Stimulated activated naive CD4-positive, alpha-beta T cell treated with Interleukin-2 at 50 U/mL for 16 hours (primary cell): ENCODE data around the gene FBXL17.

ENCODE experiments used
- DNase-seq: peaks from one replicate; lab custom pipeline; 2025; lab: John Stamatoyannopoulos, UW

The FBXL17 gene

DNA sequence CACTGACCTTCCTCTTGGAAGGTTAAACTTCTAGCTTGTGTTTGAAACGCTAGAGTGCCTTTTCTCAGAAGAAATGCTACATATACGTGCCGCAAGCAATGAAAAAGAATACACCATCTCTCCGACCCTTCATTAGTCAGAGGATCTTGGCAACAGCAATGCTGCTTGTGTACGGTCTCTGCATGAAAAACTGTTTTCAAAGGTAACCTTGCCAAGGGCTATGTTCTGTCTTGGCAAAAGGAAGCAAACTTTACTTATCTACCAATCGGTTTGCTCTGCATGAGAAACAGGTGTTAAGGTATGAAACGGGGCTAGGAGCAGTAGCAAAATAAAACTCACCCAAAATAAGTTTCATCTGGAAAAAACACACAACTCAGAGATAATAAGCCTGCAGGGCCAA is 297.8 kb downstream of the FBXL17 start:
- DNase-seq, result no peak

DNA sequence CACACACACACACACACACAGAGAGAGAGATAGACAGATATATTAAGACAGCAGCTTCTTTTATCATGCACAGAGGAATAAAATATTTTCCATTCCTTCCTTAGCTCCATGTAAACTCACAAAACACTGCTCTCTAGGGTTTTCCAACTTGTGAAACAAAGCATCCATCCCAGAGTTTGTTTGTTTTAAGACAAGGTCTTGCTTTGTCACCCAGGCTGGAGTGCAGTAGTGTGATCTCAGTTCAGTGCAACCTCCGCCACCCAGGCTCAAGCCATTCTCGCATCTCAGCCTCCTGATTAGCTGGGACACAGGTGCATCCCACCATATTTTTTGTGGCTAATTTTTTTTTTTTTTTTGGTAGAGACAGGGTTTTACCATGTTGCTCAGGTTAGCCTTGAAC is 298.7 kb downstream of the FBXL17 start:
- no peak for DNase-seq

DNA sequence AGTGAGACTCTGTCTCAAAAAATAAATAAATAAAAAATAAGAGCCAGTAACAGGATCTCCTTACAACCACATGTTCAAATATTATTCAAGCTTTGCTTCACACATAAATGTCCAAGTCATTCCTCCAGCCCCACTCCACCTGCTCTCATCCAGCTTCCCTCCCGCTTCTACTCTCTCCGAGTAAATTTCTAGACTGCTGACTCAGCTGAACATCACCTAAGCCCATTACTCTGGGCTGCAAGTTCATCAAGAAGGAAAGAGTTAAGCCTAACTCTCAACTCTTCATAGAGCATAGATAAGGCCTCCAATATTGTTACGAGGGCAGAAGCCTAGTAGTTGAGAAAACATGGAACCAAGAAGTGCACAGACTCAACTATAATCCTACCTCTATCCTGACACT is 300.2 kb downstream of the FBXL17 start:
- no peak for DNase-seq

DNA sequence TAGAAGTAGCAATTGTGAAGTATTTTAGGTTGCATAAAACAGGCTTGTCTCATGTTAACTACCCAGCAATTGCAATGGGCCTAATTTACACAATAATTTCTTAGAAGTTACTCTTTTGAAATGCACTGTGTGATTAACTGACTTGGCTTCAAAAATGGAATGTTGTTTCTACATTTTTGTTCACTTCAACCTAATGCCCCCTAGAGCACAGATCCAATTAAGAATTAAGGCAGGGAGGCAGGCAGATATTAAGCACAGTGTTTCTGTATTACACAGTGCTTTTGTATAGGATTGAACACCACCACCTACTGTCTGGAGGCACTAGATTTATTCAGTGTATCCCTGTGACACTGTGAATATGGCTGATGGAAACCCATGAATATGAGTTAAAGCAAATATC is 302.1 kb downstream of the FBXL17 start:
- DNase-seq, result no peak

DNA sequence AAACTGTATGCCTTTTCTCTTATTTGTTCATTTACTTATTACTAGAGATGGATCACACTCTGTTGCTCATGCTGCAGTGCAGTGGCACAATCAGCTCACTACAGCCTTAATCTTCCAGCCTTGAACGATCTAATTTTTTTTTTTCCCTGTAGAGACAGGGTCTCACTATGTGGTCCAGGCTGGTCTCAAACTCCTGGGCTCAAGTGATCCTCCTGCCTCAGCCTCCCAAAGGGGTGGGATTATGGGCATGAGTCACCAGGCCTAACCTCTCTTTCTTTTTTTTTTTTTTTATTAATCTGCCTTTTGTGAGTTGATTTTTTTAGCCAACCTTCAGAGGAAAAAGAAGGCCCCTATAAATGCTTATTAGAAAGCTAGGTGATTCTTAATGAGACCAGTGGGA is 303.0 kb downstream of the FBXL17 start:
- no peak for DNase-seq

DNA sequence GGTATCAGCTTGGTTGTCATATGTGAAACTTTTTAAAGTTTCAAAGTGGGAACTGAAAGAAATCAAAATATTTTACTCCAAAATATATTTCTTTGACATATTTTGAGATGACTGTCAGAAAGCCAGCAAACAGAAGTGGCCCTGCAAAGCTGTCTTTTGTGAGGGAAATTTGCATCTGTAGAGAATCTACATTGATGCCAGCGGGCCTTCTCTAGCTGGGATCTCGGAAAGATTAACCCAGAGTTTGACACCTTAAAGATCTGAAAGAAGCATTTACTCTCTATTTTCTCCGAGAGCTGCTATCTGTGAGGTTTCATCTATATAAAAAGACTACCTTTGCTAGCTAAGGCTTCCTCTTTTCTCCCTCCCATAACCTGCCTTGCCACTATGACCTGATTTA is 303.6 kb downstream of the FBXL17 start:
- DNase-seq, result no peak

DNA sequence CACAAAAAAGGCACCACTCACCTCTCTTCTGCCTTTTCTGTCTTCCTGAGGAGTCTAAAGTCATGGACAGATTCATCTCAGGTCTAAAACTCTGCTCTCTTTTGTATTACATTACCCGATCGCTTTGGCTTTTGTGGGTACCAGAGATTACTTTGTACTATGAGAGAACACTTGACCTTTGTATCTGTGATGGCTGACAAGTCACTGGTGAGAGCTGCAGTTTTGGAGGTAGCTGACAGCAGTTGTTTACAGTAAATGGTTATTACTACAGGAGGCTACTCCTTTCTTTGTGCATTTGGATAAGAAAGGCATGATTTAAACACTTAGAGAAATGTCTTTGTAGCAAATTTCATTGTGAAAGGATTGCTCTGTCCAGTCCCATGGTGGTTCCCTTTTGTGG is 307.3 kb downstream of the FBXL17 start:
- no peak for DNase-seq

DNA sequence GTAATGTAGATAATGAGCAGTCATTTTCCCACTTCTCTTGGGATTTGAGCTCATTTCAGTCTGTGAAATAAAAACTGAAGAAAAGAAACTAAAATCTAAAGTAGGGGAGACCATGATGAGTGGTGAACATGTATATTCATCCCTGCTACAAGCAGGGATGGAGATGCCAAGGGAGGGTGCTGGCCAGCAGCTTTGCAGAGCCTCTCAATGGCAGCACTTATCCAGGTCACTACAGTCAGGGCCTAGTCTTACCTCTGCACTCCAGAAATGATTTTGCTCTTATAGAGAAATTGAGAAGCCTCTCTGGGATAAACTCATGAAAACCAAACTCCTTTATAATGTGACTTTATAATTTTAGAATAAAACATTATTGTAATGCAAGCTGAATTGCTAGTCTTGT is 317.6 kb downstream of the FBXL17 start:
- no peak for DNase-seq

DNA sequence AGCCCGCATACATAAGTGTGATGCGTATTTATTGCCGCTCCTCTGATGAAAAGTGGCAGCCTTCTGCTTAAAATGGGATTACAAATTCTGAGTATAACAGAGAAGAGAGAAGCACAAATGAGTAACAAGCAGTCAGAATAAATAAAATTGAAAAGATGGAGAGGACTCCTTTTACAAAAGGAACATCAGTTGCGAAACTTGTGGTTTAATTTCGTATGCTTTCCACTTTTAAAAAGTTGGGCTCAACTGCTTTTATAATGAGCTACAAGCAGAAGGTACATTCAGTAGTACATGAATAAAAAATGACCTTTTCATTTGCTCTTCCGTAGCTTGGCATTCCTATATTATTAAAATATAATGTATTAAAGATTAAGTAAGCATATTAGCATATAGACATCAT is 320.0 kb downstream of the FBXL17 start:
- DNase-seq, result no peak

DNA sequence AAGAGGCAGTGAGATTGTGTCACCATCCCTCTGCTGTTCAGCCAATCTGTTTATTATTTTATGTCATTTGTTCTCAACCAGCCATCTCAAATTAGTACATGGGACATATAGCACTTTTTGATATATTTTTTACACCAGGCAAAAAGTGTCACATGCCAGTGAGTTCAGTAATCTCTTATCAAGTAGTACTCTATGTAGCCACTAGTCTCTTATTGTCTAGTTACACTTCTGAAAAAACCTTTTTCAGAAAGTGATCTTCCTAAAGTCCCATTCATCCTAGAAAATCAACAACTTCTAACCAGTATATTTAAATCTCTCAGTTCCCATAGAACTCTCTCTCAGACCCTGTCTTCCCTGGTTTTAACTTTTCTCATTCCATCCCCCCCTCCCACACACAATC is 321.6 kb downstream of the FBXL17 start:
- no peak for DNase-seq

DNA sequence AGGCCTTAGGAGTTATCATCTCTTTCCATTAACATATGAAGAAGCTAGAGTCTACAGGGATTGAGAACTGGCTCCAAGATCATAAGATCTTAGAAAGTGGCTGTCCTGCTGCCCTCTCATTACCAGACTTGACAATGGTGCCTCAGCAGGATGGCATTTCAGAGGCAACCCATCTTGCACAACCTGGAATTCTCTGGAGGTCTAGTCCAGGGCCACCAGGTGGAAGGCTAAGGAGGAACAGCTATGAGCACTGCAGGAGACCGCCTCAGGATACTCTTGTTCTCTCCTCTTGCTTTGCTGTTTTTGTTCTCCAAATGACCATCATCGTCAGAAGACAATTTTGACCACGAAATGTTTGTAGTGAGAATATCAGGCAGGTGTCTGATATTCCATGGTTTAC is 322.6 kb downstream of the FBXL17 start:
- DNase-seq, result no peak

DNA sequence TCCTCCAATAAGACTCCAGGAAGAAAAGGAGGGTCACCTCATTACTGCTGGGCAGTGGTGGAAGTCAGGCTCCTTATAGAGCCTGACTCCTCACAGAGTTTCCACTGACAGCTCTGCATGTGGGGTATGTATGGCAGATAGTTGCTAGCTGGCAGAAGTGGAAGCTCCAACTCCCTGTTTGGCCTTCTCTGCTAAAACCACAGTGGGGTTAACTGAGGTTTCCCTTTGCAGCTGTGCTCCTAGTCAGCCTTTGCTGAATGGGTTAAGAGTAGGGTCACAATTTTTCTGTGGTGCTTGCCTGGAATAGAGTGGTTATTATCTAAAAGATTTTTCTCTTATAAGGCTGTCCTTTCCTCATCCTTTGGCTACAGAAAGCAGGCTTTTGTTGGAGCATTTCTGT is 327.5 kb downstream of the FBXL17 start:
- no peak for DNase-seq

DNA sequence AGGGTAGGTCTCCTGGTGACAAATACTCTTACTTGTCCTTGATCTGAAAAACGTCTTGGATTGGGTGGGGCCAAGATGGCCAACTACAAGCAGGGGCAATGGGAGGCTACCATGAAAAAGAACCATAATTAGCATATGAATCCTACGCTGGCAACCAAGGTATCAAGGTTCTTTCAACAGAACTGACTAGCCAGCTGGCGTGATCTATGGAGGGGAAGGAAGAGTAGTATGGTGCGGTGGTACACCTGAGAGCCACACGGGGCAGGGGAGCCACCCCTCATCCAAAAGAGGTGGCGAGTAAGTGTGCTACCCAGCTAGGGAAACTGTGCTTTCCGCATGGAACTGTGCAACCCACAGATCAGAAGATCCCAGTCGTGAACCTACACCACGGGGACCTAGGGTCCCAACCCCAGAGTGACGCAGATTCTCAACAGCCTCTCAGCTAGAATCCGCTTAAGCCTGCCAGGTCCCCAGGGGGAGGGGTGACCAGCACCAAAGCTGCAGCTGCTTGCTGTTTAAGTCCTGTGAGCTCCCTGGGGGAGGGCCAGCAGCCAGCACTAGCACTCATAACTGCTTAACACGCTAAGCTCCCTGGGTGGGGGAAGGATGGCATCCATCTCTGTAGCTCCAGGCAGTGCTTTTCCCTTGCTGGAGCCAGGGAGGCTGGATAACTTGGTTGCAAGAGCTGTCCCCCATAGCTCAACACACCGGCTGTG is 334.8 kb downstream of the FBXL17 start:
- DNase-seq, result no peak

DNA sequence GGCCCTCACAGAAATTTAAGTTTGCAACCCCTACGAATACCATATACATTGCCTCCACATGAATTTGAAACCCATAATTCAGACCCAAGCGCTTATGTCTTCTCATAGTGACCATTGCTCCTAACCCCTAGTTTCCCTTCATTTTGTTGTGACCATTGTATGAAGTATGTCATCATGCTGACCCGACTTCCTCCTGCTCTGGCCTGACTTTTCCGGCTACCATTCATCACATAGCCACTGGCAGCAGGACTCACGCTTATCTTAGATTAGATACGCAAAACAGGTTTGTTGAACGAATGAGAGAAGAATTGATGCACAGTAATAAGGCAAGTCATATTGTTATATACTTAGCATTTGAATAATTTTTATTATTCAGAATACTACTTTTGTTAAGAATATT is 345.4 kb downstream of the FBXL17 start:
- DNase-seq, result no peak

DNA sequence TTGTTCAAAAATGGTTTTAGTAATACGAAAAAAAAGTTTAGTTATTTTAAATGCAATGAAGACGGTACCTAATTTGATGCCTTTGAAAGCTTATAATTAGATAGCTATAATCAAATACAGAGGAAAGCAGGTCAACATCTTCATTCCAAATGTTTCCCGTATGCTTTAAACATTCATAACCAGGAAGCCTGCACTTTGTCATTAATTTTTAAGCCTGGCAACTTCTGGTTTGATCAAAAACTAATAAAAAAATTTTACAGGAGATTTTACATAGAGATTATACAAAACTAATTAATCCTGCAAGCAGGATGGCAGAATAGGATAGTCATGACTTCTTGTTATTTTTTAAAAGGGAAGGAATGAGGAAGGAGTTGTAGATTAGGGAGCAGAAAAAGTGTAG is 353.0 kb downstream of the FBXL17 start:
- no peak for DNase-seq

DNA sequence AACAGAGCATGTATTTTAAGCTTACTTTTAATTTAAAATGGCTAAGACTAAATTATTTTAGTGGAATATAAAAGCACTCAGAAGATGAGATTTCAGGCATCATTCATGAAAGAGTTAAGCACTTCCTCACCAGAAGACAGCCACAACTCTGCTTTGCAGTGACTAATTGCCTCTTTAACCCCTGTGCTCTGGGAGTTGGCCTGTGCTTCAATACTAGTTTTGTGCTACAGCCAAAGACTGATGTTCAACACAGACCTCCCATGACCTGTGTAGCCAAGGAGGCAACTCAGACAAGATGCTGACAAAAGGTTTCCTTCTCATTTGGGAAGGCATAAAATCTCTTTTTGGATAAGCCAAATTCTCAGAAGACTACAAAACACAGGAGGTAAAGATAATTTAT is 353.5 kb downstream of the FBXL17 start:
- no peak for DNase-seq

DNA sequence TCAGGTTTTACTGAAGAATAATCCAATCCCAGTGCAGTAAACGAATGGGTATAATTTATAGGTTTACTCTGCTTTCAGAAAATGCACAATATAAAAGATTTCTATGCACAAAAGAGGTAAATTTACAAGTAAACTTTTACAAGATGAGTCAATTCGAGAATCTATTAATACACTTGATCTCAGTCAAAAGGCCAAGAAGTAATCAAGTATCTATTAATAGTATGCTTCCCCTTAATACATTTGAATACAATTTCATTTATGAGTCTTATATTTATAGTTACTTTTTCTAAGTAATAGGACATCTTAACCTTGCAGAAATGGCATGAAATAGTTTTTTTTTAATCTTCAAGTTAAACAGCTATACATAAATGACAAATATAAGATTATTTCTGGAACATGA is 355.9 kb downstream of the FBXL17 start:
- DNase-seq, result no peak

DNA sequence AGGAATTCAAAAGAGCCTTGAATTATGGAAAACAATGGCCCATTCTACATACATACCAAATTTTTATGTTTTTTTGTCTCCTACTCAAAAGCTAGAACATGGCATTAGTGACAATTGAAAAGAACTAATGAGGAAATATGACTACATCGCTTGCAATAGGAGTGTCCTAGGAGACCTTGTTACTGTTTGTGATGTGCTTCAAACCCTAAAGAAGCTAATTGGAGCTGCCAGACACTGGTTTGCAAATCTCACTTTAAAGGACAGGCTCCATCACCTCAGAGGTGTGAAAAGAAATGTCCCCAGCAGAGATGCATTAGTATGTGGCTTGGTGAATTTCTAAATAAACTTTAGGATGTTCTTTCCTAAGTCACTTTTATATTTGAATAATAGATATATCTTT is 356.9 kb downstream of the FBXL17 start:
- DNase-seq, result no peak

DNA sequence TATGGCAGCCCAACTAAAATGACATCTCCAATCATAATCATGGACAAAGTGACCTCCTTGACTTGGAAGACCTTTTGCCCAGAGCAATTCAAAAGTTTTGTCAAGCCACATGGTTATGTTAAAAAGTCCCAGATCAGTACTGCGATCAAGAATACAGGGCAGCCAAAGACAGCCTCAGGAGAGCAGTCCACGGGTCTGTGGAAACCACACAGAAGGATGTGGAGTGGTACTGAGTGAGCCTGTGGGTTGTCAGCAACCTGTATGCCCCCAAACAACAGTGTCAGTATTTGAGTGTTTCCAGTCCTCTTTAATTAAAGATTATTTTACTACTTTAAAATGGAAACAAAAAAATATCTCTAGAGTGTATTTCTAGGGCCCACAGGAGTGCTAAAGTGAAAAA is 365.8 kb downstream of the FBXL17 start:
- DNase-seq, result no peak

DNA sequence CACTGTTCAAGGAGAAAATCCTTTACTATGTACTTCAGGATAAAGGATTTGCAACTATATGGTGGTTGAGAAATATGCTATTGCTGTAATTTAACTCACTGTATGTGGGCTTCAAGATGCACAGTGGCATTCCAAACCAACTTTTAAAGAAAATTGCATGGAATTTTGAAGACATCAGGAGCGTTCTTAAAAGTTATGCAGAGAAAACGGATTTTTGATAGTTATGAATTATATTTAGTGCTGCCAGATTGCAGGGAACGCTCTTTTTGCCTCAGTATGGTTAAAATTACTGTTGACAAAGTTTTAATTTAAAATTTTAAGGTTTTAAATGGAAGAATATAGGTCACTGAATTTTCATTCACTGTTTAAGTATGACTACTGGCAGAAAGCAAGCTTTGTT is 375.1 kb downstream of the FBXL17 start:
- DNase-seq, result no peak

DNA sequence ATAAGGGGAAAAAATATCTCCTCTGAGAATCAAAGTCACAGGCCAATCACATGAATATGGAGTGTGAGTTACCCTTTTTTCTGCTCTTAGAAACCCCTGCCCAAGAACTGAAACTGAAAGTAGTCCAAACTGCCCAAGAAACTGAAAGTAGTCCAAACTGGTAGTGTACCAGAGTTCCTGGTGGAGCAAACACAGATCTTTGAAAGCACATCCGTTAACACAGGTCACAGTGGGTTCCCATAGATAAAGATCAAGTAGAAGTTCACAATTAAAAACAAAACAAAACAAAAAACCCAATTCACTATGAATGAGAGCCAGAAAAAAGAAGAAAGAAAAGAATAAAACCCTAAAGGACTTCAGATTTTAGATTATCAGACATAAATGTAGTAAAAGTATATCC is 378.7 kb downstream of the FBXL17 start:
- DNase-seq, result no peak

DNA sequence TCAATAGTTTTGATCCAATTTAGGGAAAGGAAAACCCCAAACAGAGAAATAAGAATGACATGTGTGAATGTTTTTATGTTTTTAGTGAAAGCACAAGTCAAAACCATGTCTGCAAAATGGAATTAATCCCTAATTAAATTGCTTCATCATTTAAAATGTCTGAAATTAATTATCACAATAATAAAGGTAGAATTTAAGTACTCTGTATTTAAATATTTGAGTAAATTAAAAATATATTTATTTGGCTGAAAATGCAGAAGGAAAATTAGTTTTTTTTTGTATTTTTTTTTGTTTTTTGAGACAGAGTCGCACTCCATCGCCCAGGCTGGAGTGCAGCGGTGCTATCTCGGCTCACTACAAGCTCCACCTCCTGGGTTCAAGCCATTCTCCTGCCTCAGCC is 380.7 kb downstream of the FBXL17 start:
- no peak for DNase-seq

DNA sequence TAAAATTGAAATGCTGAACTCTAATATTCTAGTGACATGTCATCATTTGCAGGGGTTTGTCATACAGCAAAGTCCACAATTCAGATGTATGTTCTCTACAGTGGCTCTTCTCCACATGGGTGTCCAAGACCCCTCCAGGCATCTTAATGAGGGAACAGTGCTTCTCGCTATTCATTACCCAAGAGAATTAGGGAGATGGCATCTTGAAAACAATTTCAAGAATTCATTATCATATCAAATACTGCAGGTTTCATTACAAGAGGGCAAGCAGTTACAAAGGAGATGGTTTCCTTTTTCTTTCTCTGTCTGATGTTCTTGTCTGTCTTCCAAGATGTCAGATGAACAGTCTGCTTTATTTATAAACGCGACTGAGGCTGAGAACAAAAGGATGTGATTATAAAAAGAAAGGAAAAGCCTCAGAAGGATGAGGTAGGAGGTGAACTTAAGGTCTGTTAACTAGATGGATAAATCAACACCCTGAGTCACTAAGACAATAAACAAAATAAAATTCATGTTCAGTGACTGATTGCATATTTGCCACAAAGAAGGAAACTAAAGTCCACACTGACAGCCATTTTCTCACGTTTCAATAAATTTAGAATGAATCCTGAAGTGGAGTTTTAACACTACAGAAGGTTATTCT is 384.4 kb downstream of the FBXL17 start:
- no peak for DNase-seq

DNA sequence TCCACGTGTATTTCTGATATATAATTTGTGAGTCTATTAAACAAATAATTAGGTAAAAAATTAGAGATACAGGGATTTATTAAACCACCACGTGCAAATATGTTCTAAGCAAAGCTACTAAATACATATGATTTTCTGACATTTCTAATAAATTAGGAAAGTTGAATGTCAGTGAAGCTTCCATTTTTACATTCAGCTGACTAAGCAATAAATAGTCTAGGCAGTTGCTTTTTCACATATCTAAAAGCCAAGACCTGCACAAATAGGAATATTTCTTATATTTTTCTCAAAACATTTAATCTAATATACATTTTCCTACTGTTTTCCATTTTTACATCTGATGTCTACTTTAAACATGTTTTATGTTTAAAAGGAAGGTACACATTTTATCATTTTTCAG is 388.6 kb downstream of the FBXL17 start:
- DNase-seq, result no peak
